Measurements from ENCODE around the gene C5. TPM values are rescaled to one million over a fixed set of nuclear protein-coding genes. Genes with fewer than 3 reads are reported as not detected.

C5 gene
- total RNA-seq, 5 donors from 2014 or later (not counting 1 experiment from before 2014, with no cell fraction given): 0.90 to 2.4 (median 1.7) TPM

DNA sequence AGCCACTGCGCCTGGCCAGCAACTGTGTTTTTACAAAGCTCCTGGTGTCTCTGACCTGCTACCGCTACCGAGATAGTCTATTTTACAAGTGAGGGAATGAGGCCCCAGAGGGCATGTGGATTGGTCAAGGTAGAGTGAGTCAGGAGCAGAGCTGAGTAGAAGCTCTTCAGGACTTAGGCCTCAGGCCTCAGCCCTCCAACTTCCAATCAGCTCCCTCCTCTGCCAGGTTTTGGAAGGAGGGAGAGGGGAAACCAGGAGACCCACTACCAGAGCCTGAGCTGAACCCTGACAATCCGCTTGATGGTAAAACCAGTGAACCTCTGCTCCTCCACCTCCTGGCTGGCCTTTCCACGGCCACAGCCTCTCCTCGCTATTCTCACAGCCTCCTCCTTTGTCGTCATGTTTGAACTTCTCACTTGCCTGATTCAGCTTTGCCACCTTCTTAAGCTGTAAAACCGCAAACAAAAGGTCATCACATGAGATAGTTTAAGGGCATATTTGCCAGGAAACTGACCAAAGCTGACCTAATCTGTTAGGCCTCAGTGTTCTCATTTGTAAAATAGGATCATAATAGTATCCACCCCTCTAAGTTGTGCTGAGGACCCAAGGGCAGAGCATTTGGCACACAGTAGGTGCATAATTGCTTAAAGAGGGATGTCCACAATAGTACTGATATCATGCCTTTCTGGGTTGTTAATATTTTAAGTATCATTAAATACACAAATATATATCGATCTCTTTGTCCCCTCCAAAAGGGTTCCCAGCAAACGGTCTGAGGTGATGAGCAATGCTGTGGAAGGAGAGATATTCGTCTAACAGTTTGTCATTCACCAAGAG lies 125.2 kb downstream of the C5 start:
- Mint-ChIP-seq H3K4me1 (peaks cover 91 to 93% (median 91%) of the 10 kb centered on the region in 3 donors), H3K27me3 (no peaks in the 10 kb centered on the region), H3K9me3 (no peaks in the 10 kb centered on the region), H3K36me3 (peaks cover 48% of the 10 kb centered on the region), H3K27ac (peak overlapping the region; percentile 98 to 99), H3K4me3 (peak overlapping the region; percentile 94 to 96 (median 95))
- CTCF ChIA-PET: interaction anchor here (0.6 to 3.7 kb wide), 9 partner anchors 8 to 147 kb away, joined by 3 to 15 read pairs (median 4); no protein-coding TSS in a partner anchor
- no peak for ATAC-seq (replicated peaks in 1 of 4)
- POLR2A ChIA-PET: interaction anchor here (0.9 to 2.3 kb wide), 4 partner anchors 8 to 34 kb away, joined by 3 to 8 read pairs (median 4); no protein-coding TSS in a partner anchor
- H3K27me3 ChIP-seq (replicated peaks in 1 of 2; ENCODE audit: control insufficient read depth in 2 of 2, extremely low read depth in 1 of 2, insufficient read depth in 2 of 2, low read length in 1 of 2): no peaks in the 10 kb centered on the region
- peak overlapping the region; percentile 99 for H3K27ac ChIP-seq (ENCODE audit: low read length)
- no peaks in the 10 kb centered on the region for H3K9me3 ChIP-seq
- peaks cover 36 to 94% of the 10 kb centered on the region in 2 experiments for H3K4me1 ChIP-seq (ENCODE audit: control insufficient read depth in 1 of 2, extremely low read depth in 1 of 2, insufficient read depth in 2 of 2, low read length in 2 of 2)
- DNase-seq: peak in 3 of 35 experiments; percentile 40 to 69 (median 43)
- peak overlapping the region in 1 of 2 donors; percentile 81 for H3K4me3 ChIP-seq (ENCODE audit: control insufficient read depth in 1 of 2, extremely low read depth in 1 of 2, low read length in 1 of 2)
- 17% methylated on average over 7 of the region's 11 CpGs for WGBS (ENCODE audit: insufficient coverage)
- H3K36me3 ChIP-seq (ENCODE audit: control insufficient read depth in 2 of 2, extremely low read depth in 1 of 2, insufficient read depth in 1 of 2, low read length in 1 of 2): peaks cover 2 to 39% of the 10 kb centered on the region in 2 donors

- ChIA-PET POLR2A (interaction anchor here (0.7 to 1.5 kb wide), 4 partner anchors 8 to 34 kb away, joined by 3 to 4 read pairs (median 3); no protein-coding TSS in a partner anchor), CTCF (interaction anchor here in 1 of 2 donors (0.6 to 2.8 kb wide), 7 partner anchors 7 to 45 kb away, joined by 3 to 13 read pairs (median 4); no protein-coding TSS in a partner anchor)
- H3K4me1 Mint-ChIP-seq: peaks cover 93 to 96% (median 95%) of the 10 kb centered on the region in 3 donors
- H3K9me3 Mint-ChIP-seq: no peaks in the 10 kb centered on the region
- peaks cover 57% of the 10 kb centered on the region for H3K36me3 Mint-ChIP-seq
- no peak for DNase-seq
- Histone ChIP-seq H3K27ac (ENCODE audit: low read length) (peak overlapping the region; percentile 99), H3K9me3 (no peaks in the 10 kb centered on the region), H3K4me3 (ENCODE audit: control insufficient read depth in 1 of 2, extremely low read depth in 1 of 2, low read length in 1 of 2) (peak overlapping the region in 1 of 2 donors; percentile 81), H3K4me1 (ENCODE audit: control insufficient read depth in 1 of 2, extremely low read depth in 1 of 2, insufficient read depth in 2 of 2, low read length in 2 of 2) (peaks cover 31 to 96% of the 10 kb centered on the region in 2 experiments), H3K27me3 (replicated peaks in 1 of 2; ENCODE audit: control insufficient read depth in 2 of 2, extremely low read depth in 1 of 2, insufficient read depth in 2 of 2, low read length in 1 of 2) (no peaks in the 10 kb centered on the region), H3K36me3 (ENCODE audit: control insufficient read depth in 2 of 2, extremely low read depth in 1 of 2, insufficient read depth in 1 of 2, low read length in 1 of 2) (peaks cover 8 to 50% of the 10 kb centered on the region in 2 donors)
- no peaks in the 10 kb centered on the region for H3K27me3 Mint-ChIP-seq
- H3K4me3 Mint-ChIP-seq: peak overlapping the region; percentile 94 to 96 (median 95)
- WGBS (ENCODE audit: insufficient coverage): 19% methylated on average over 5 of the region's 11 CpGs
- peak overlapping the region; percentile 98 to 99 for H3K27ac Mint-ChIP-seq
- no peak for ATAC-seq (replicated peaks in 1 of 4)
Measured at GRCh38 chr9:120923620-120924328, 126.3 kb downstream of the C5 start.

DNA sequence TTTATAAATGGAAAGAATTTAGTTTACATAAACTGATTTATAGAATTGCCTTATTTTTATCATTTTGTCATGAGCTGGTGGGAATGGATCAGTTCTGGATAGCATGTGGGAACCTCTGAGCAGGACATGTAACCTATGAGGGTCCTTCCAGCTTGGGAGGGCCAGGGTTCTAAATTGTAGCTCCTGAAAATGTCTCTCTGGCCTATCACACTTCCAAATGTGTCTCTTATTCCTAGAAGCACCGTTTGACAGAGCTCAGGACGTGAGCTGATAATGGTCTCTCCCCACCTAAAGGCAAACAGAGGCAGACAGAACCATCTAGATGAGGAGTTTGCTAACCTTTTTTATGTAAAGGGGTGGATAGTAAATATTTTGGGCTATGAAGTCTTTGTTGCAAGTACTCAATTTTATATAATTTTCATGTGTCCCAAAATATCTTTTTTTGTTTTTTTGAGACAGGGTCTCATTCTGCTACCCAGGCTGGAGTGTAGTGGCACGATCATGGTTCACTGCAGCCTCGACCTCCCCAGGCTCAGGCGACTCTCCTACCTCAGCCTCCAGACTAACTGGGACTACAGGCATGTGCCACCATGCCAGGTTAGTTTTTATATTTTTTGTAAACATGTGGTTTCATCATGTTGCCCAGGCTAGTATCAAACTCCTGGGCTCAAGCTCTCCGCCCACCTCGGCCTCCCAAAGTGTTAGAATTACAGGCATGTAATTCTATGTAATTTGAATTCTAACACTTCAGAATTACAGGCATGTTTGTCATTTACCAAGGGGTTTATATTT lies 127.5 kb downstream of the C5 start:
- Mint-ChIP-seq H3K27ac (peak overlapping the region; percentile 98 to 99), H3K9me3 (peaks cover 0 to 3% (median 0%) of the 10 kb centered on the region in 3 donors), H3K36me3 (peaks cover 66% of the 10 kb centered on the region), H3K4me3 (peak overlapping the region; percentile 94 to 96 (median 95)), H3K4me1 (peaks cover 91 to 97% (median 93%) of the 10 kb centered on the region in 3 donors), H3K27me3 (no peaks in the 10 kb centered on the region)
- CTCF ChIA-PET: interaction anchor here in 1 of 2 donors (0.5 to 1.9 kb wide), 5 partner anchors 9 to 79 kb away, joined by 3 to 12 read pairs (median 3); no protein-coding TSS in a partner anchor
- POLR2A ChIA-PET: interaction anchor here (0.5 to 1.5 kb wide), 7 partner anchors 9 to 33 kb away, joined by 3 to 4 read pairs (median 3); no protein-coding TSS in a partner anchor
- H3K27me3 ChIP-seq (replicated peaks in 1 of 2; ENCODE audit: control insufficient read depth in 2 of 2, extremely low read depth in 1 of 2, insufficient read depth in 2 of 2, low read length in 1 of 2): no peaks in the 10 kb centered on the region
- H3K27ac ChIP-seq (ENCODE audit: low read length): peak overlapping the region; percentile 99
- DNase-seq (no peak), ATAC-seq (replicated peaks in 1 of 4) (no peak)
- peaks cover 27 to 97% of the 10 kb centered on the region in 2 experiments for H3K4me1 ChIP-seq (ENCODE audit: control insufficient read depth in 1 of 2, extremely low read depth in 1 of 2, insufficient read depth in 2 of 2, low read length in 2 of 2)
- no CpG with 5 or more reads among the region's 7 CpGs for WGBS (ENCODE audit: insufficient coverage)
- H3K36me3 ChIP-seq (ENCODE audit: control insufficient read depth in 2 of 2, extremely low read depth in 1 of 2, insufficient read depth in 1 of 2, low read length in 1 of 2): peaks cover 11 to 61% of the 10 kb centered on the region in 2 donors
- H3K9me3 ChIP-seq: no peaks in the 10 kb centered on the region
- peak overlapping the region in 1 of 2 donors; percentile 37 for H3K4me3 ChIP-seq (ENCODE audit: control insufficient read depth in 1 of 2, extremely low read depth in 1 of 2, low read length in 1 of 2)

- CTCF ChIA-PET: interaction anchor here in 1 of 2 donors (1.5 to 1.9 kb wide), 2 partner anchors 10 to 48 kb away, joined by 3 to 12 read pairs; no protein-coding TSS in a partner anchor
- H3K27ac ChIP-seq (ENCODE audit: low read length): peak overlapping the region; percentile 99
- H3K4me1 Mint-ChIP-seq: peaks cover 92 to 97% (median 93%) of the 10 kb centered on the region in 3 donors
- no peaks in the 10 kb centered on the region for H3K9me3 ChIP-seq
- POLR2A ChIA-PET: interaction anchor here (0.5 to 1.3 kb wide), 7 partner anchors 9 to 31 kb away, joined by 3 to 6 read pairs (median 3); no protein-coding TSS in a partner anchor
- peaks cover 0 to 4% (median 0%) of the 10 kb centered on the region in 3 donors for H3K9me3 Mint-ChIP-seq
- DNase-seq (peak in 1 of 35 experiments; percentile 42), ATAC-seq (replicated peaks in 1 of 4) (no peak)
- H3K4me3 ChIP-seq (ENCODE audit: control insufficient read depth in 1 of 2, extremely low read depth in 1 of 2, low read length in 1 of 2): peak overlapping the region in 1 of 2 donors; percentile 37
- 37% methylated on average over 5 of the region's 8 CpGs for WGBS (ENCODE audit: insufficient coverage)
- H3K36me3 ChIP-seq (ENCODE audit: control insufficient read depth in 2 of 2, extremely low read depth in 1 of 2, insufficient read depth in 1 of 2, low read length in 1 of 2): peaks cover 11 to 70% of the 10 kb centered on the region in 2 donors
- H3K27me3 Mint-ChIP-seq: no peaks in the 10 kb centered on the region
- H3K4me1 ChIP-seq (ENCODE audit: control insufficient read depth in 1 of 2, extremely low read depth in 1 of 2, insufficient read depth in 2 of 2, low read length in 2 of 2): peaks cover 22 to 97% of the 10 kb centered on the region in 2 experiments
- peak overlapping the region; percentile 98 to 99 for H3K27ac Mint-ChIP-seq
- H3K4me3 Mint-ChIP-seq: peak overlapping the region; percentile 94 to 96 (median 95)
- H3K27me3 ChIP-seq (replicated peaks in 1 of 2; ENCODE audit: control insufficient read depth in 2 of 2, extremely low read depth in 1 of 2, insufficient read depth in 2 of 2, low read length in 1 of 2): no peaks in the 10 kb centered on the region
- H3K36me3 Mint-ChIP-seq: peaks cover 75% of the 10 kb centered on the region
Measured at GRCh38 chr9:120921661-120922181, 128.4 kb downstream of the C5 start.

DNA sequence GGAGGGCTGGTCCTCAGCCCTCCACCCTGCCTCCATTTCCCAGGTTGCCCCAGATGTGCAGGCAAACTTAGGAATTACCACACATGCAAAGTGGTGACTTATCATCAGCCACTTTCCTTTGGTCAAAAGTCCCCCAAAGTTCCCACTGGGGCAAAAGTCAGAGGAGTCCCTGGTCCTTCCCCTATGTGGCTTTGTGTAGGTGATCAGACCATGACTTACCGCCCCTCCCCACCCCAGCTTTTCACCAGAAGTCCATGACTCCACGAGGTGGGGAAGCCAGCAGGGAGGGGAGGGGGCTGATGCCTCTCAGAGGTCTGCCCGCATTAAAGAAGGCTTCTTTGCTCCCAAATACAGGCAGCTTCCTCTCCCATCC lies 129.3 kb downstream of the C5 start:
- H3K27me3 ChIP-seq (replicated peaks in 1 of 2; ENCODE audit: control insufficient read depth in 2 of 2, extremely low read depth in 1 of 2, insufficient read depth in 2 of 2, low read length in 1 of 2): no peaks in the 10 kb centered on the region
- DNase-seq: no peak
- Mint-ChIP-seq H3K27me3 (no peaks in the 10 kb centered on the region), H3K4me3 (peak overlapping the region; percentile 94 to 96 (median 95)), H3K9me3 (peaks cover 0 to 4% (median 0%) of the 10 kb centered on the region in 3 donors), H3K4me1 (peaks cover 92 to 97% (median 95%) of the 10 kb centered on the region in 3 donors), H3K27ac (peak overlapping the region; percentile 98 to 99), H3K36me3 (peaks cover 81% of the 10 kb centered on the region)
- no peaks in the 10 kb centered on the region for H3K9me3 ChIP-seq
- peaks cover 11 to 71% of the 10 kb centered on the region in 2 donors for H3K36me3 ChIP-seq (ENCODE audit: control insufficient read depth in 2 of 2, extremely low read depth in 1 of 2, insufficient read depth in 1 of 2, low read length in 1 of 2)
- no CpG with 5 or more reads among the region's 3 CpGs for WGBS (ENCODE audit: insufficient coverage)
- peak overlapping the region; percentile 99 for H3K27ac ChIP-seq (ENCODE audit: low read length)
- CTCF ChIA-PET: interaction anchor here in 1 of 2 donors (0.8 to 1.4 kb wide), 4 partner anchors 10 to 53 kb away, joined by 3 to 4 read pairs (median 4); no protein-coding TSS in a partner anchor
- H3K4me1 ChIP-seq (ENCODE audit: control insufficient read depth in 1 of 2, extremely low read depth in 1 of 2, insufficient read depth in 2 of 2, low read length in 2 of 2): peaks cover 18 to 95% of the 10 kb centered on the region in 2 experiments
- no peak for ATAC-seq (replicated peaks in 1 of 4)
- H3K4me3 ChIP-seq (ENCODE audit: control insufficient read depth in 1 of 2, extremely low read depth in 1 of 2, low read length in 1 of 2): peak overlapping the region in 1 of 2 donors; percentile 37
- POLR2A ChIA-PET: interaction anchor here (1.1 to 1.6 kb wide), 3 partner anchors 10 to 29 kb away, joined by 3 to 6 read pairs (median 5); no protein-coding TSS in a partner anchor
